Body of pancreas (tissue), 4 donors: ENCODE measurements around the gene ZNF512B.

Source experiments
- POLR2A ChIP-seq, 3 donors: fragments of 450-650 bp; IDR thresholded peaks; one replicate each; pipeline ENCODE4 v1.6.1; 2016; ENCODE audit warnings: antibody characterized with exemption in 3 of 3, mild to moderate bottlenecking in 2 of 3
- TF ChIP-seq, protein P1 (sequence below), 7 experiments: fragments of 450-650 bp in 4 of 7; fragments of 200-600 bp in 3 of 7; sonication (generic) in 3 of 7; IDR thresholded peaks; one replicate each; pipeline ENCODE4 v1.5.1; 2016 to 2019; ENCODE audit warnings: antibody characterized with exemption in 7 of 7

GRCh38 chr20:63933646-63934045 lies 36.1 kb downstream of the ZNF512B start:
- TF ChIP-seq, protein P1, sequence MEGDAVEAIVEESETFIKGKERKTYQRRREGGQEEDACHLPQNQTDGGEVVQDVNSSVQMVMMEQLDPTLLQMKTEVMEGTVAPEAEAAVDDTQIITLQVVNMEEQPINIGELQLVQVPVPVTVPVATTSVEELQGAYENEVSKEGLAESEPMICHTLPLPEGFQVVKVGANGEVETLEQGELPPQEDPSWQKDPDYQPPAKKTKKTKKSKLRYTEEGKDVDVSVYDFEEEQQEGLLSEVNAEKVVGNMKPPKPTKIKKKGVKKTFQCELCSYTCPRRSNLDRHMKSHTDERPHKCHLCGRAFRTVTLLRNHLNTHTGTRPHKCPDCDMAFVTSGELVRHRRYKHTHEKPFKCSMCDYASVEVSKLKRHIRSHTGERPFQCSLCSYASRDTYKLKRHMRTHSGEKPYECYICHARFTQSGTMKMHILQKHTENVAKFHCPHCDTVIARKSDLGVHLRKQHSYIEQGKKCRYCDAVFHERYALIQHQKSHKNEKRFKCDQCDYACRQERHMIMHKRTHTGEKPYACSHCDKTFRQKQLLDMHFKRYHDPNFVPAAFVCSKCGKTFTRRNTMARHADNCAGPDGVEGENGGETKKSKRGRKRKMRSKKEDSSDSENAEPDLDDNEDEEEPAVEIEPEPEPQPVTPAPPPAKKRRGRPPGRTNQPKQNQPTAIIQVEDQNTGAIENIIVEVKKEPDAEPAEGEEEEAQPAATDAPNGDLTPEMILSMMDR (IDR thresholded peaks at IDR 0.05): no peak
- TF ChIP-seq POLR2A (IDR thresholded peaks at IDR 0.05): no peak
